Measurements from ENCODE around the gene ITCH. TPM values are rescaled to one million over a fixed set of nuclear protein-coding genes. Genes with fewer than 3 reads are reported as not detected.

Gene ITCH
- total RNA-seq, 4 donors from 2014 or later: 40.7 to 59.3 (median 45.9) TPM

DNA sequence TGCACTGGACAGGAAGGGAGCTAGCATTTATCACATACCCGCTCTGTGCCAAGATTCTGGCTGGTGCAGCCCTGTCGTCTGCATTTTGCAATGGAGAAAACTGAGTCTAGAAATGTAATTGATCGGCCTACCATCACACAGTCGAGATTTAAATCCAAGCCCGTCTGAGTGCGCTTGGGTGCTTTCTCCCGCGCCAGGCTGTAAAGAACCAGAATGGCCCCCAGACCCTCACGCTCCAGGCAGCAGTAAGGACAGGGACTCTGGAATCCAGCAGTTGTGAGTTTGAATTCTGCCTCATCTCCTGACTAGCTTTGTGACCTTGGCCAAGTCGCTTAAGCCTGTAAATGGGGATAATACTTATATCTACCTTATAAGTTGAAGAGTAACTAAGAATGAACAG lies 163.9 kb downstream of the ITCH start:
- WGBS, 2 donors: 84 to 86% methylated on average over 10 of the region's 10 CpGs
- H3K4me3 ChIP-seq (ENCODE audit: low read depth, poor library complexity, severe bottlenecking): no peak overlapping the region
- intact Hi-C loops (cut with DNase I; ENCODE audit: low total_unique reads): no loop called here
- DNase-seq (ENCODE audit: low spot score in 2 of 2): peak in 1 of 2 donors; percentile 78
- TF ChIP-seq, protein P1, sequence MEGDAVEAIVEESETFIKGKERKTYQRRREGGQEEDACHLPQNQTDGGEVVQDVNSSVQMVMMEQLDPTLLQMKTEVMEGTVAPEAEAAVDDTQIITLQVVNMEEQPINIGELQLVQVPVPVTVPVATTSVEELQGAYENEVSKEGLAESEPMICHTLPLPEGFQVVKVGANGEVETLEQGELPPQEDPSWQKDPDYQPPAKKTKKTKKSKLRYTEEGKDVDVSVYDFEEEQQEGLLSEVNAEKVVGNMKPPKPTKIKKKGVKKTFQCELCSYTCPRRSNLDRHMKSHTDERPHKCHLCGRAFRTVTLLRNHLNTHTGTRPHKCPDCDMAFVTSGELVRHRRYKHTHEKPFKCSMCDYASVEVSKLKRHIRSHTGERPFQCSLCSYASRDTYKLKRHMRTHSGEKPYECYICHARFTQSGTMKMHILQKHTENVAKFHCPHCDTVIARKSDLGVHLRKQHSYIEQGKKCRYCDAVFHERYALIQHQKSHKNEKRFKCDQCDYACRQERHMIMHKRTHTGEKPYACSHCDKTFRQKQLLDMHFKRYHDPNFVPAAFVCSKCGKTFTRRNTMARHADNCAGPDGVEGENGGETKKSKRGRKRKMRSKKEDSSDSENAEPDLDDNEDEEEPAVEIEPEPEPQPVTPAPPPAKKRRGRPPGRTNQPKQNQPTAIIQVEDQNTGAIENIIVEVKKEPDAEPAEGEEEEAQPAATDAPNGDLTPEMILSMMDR (IDR thresholded peaks at IDR 0.05): no peak
- TF ChIP-seq POLR2A (IDR thresholded peaks at IDR 0.05): no peak

DNA sequence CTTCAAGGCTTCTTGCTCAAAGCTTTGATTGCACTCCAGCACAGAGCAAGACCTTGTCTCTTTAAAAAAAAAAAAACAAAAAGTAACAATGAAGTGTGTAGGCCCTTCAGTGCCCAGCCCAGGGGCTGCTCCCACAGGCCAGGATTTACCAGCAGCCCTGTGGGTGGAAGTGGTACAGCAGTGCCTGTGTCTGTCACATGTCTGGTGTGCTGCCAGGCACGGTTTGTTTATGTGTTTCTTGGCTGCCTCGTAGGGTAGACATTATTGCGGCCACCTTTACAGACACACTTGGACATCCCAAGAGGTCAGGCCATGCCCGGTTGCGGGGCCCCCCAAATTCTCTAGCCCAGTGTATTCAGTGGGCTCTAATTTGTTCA lies 165.8 kb downstream of the ITCH start:
- no peak overlapping the region for H3K4me3 ChIP-seq (ENCODE audit: low read depth, poor library complexity, severe bottlenecking)
- intact Hi-C loops (cut with DNase I; ENCODE audit: low total_unique reads): no loop called here
- 38 to 62% methylated on average over 5 of the region's 5 CpGs for WGBS, 2 donors
- TF ChIP-seq, protein P1 (IDR thresholded peaks at IDR 0.05): no peak
- TF ChIP-seq POLR2A (IDR thresholded peaks at IDR 0.05): no peak
- peak in 1 of 2 donors; percentile 86 for DNase-seq (ENCODE audit: low spot score in 2 of 2)

DNA sequence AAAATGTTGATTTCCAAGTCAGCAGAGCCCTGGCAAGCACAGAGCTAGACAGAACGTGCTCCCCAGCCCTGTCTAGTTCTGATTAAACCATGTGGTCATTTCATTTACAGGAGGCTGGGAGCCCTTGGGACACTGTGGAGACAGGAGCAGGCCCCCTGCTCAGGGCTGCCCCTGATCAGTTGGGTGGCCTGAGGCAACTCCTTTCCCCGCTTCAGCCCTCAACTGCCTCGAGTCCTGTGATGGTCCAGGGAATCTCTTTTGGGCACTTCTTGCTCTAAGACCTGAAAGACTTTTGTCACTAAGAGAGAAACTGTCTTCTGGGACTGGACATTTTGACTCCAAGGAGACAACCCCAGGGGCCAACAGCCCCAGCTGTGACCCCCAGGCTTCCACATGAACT lies 166.7 kb downstream of the ITCH start:
- TF ChIP-seq POLR2A (IDR thresholded peaks at IDR 0.05): no peak
- TF ChIP-seq, protein P1 (IDR thresholded peaks at IDR 0.05): no peak
- intact Hi-C loops (cut with DNase I; ENCODE audit: low total_unique reads): no loop called here
- 80 to 85% methylated on average over 3 of the region's 3 CpGs for WGBS, 2 donors
- no peak overlapping the region for H3K4me3 ChIP-seq (ENCODE audit: low read depth, poor library complexity, severe bottlenecking)
- no peak for DNase-seq (ENCODE audit: low spot score in 2 of 2)

DNA sequence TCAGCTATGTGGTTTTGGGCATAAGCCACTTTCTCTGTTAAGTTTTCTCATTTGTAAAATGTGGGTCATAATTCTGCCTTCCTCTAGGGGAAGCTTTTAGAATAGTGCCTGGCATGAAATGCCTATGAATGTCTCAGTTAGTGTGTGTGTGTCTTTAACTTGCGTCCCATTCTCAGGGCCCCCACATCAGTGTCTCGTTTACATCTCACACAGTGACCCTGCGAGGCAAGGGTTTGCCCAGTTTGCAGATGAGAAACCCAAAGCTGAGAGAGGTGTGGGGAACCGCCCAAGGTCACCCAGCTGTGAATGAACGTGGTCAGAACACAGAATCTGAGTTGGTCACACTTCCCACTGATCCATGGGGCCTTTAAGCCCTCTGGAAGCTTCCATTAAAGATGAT lies 167.3 kb downstream of the ITCH start:
- no peak overlapping the region for H3K4me3 ChIP-seq (ENCODE audit: low read depth, poor library complexity, severe bottlenecking)
- no peak for TF ChIP-seq POLR2A (IDR thresholded peaks at IDR 0.05)
- TF ChIP-seq, protein P1 (IDR thresholded peaks at IDR 0.05): no peak
- DNase-seq (ENCODE audit: low spot score in 2 of 2): peak in 1 of 2 donors; percentile 58
- WGBS, 2 donors: 85 to 86% methylated on average over 5 of the region's 5 CpGs
- intact Hi-C loops (cut with DNase I; ENCODE audit: low total_unique reads): no loop called here

DNA sequence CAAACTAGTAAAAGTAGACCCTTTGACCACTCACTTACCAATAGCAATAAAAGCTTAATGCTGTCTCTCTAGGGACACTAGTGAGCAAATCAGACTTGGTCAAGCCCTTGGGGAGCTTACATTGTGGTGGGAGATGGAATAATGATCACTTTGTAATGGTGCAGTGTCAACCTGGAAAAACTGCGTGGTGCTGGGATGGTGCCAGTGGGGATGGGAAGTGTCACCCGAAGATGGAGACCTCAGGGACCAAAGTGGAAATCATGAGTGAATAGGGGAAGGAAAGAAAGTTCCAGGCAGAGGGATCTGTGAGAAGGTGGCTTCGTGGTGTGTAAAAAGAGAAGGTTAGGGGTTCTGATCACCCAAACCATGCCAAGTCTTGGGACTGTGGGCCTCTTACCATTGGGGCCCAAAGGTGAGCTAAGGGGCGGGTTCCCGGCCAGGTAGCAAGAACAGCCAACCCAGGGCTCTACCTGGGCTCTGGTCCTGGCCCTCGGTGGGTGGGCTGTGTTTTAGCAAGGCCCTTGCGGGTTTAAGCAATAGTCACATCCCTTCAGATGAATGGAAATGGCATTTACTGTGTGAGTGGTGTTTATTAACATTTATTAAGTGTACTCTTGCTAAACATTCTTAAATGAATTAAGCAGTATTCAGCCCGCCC lies 168.7 kb downstream of the ITCH start:
- TF ChIP-seq, protein P1 (IDR thresholded peaks at IDR 0.05): no peak
- TF ChIP-seq POLR2A (IDR thresholded peaks at IDR 0.05): no peak
- peak in 1 of 2 donors; percentile 42 for DNase-seq (ENCODE audit: low spot score in 2 of 2)
- intact Hi-C loops (cut with DNase I; ENCODE audit: low total_unique reads): no loop called here
- H3K4me3 ChIP-seq (ENCODE audit: low read depth, poor library complexity, severe bottlenecking): no peak overlapping the region
- 70 to 82% methylated on average over 8 of the region's 8 CpGs for WGBS, 2 donors

DNA sequence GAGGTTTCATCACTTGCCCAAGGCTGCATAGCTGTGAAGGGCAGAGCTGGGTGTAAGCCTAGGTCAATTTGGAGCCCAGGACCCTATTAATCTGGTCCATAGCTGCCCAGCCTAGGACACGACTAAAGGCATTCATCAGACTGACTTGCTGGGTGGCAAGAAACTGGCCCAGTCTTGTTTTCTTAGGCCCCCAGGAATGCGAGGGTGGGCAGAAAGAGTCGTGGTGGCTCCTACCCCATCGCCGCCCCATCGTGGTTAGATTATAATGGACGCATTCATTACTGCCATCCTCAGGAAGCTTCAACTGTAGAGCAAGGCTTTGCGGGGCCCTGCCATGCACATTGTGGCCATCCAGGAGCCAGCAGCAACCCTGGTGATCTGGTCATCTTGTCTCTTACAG lies 169.2 kb downstream of the ITCH start:
- intact Hi-C loops (cut with DNase I; ENCODE audit: low total_unique reads): no loop called here
- TF ChIP-seq POLR2A (IDR thresholded peaks at IDR 0.05): no peak
- TF ChIP-seq, protein P1 (IDR thresholded peaks at IDR 0.05): no peak
- no peak overlapping the region for H3K4me3 ChIP-seq (ENCODE audit: low read depth, poor library complexity, severe bottlenecking)
- WGBS, 2 donors: 79 to 83% methylated on average over 8 of the region's 8 CpGs
- DNase-seq (ENCODE audit: low spot score in 2 of 2): no peak
